GOT3 (cell line): ENCODE results near the gene SLC9A3.
"Not testable (repeated sequence)": the region's sequence is repeated elsewhere in the genome, so short reads cannot be mapped to it uniquely, and the experiment has no call there.

Experiments used
- DNase-seq: peaks from one replicate; lab custom pipeline; 2025; ENCODE audit warnings: mixed read lengths; lab: John Stamatoyannopoulos, UW

Gene SLC9A3

DNA sequence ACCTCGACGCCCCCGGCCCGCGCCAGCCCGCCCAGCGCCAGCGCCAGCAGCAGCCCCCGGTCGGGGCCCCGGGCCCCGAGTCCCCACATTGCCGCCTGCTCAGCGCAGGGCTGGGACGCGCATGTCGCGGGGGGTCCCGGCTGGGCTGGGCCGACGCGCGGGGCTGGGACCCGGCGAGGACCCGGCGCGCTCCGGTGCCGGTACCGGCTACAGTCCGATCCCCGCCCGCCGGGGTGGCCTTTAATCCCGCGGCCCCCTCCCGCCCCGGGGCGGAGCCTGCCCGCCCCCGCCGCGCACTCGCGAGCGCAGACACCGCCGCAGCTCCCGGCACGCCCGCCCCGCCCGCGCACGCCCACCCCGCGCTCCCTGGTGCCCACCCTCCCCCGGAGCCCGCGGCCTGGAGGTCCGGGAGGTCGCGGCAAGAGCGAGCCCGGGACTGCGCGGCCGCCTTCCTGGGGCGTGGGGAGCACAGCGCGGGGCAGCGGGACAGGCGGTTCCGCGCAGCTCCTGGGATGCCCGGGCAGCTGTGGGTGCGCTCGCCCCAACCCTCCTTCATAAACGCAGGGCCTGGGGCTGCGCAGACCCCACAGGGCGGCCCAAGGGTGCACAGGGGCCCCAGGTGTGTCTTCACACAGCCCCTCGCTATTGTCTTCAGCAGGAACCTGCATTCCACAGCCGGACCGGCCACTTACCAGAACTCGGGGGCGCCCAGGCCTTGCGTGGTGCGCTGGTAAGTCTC, at the start of gene SLC9A3:
Gene SLC9A3 (minus strand): TSS at position 216 of the 739 bp plus-strand sequence.
- no peak for DNase-seq

DNA sequence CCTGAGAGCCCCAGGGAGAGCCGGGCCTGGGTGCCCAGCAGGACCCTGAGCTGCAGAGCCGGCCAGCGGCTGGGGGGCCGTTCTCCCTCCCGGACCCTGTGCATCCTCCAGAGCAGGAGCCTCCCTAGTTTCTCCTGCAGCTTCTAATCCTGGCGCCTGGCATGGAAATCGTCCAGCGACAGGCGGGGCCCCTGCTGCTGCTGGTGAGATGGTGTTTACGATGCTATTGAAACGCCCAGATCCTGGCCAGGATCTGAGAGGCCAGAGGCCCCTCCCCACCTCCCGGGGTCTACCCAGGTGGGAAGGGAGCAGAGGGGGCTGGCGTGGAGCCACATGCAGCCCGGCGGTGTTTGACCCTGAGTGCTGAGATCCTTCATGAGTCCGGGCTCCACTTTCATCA, 49.7 kb upstream of the SLC9A3 start:
- no peak for DNase-seq

DNA sequence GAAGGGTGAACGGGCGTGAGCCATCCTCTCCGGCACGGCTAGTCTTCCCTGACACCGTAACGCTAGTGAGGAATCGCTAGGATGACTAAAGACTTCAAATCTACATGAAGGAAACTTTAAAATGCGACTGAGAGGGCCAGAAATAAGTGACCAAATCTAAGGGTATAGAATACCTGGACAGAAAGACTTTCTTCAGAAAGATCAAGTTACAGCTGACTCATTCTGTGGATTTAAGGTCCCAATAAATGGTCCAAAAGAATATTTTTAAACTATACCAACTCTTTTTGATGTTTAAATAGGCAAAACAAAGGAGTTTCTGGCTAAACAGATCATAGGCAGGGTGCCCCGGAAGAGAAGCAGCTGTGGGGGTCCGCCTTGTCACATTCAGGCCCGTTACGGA, 49.0 kb upstream of the SLC9A3 start:
- DNase-seq: no peak

DNA sequence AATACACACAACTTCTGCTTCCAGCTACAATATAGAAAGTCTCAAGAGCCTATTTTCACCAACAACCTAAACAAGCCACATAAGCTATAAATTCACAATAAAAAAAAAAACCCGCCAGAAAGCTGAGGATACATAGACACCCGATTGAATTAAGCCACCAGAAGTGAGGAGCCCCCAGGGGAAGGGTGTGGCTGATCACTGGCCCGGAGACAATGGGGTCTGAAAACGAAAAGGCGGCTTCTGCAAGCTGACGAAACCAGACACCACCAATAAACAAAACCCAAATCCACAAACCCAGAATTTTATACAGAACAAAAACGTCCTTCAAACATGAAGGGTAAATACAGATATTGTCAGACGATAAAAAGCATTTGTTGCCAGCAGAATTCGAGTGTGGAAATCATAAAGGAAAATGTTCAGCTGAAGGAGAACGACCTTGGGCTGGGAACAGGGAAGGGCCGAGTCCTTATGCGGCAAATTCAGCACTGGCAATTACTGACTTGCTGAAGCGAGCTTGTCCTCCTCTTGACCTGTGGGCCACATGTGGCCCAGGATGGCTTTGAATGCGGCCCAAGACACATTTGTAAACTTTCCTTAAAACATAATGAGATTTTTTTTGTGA, 48.3 kb upstream of the SLC9A3 start:
- DNase-seq: no peak

DNA sequence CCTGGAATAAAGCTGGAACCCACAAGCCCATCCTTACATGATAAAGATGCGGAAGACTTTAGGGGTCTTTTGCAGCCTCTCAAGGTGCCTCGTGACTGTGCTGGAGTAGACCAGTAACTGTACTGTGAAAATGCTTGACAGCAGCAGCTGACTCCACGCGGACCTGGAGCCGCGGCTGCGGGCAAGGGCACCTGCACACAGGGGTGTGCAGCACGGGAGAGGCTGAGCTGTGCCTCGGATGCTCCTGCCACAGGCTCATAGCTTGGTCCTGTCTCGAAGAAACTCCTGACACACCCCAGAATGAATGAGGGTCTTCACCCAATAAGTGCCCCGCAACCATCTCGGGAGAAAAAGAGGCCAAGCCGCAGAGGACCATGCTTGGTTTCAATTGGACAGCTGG, 47.5 kb upstream of the SLC9A3 start:
- DNase-seq: no peak

DNA sequence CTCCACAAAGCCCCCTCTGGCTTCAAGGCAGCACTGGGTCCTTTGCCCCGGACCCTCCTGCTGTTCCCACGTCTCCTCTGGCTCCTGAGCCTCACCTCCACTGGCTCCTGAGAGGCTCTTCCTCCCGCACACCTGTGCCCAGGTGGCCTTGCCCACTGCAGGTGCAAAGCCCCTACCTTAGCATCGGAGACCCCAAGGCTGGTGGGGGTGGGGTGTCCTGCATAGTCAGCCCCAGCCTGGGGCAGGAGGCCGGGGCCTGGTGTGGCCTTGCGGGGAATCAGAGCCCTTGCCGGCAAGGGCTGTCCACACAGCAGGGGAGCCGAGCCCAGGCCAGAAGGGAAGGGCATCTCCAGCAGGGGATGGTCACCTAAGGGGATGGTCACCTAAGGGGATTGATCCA, 46.6 kb upstream of the SLC9A3 start:
- DNase-seq: no peak

DNA sequence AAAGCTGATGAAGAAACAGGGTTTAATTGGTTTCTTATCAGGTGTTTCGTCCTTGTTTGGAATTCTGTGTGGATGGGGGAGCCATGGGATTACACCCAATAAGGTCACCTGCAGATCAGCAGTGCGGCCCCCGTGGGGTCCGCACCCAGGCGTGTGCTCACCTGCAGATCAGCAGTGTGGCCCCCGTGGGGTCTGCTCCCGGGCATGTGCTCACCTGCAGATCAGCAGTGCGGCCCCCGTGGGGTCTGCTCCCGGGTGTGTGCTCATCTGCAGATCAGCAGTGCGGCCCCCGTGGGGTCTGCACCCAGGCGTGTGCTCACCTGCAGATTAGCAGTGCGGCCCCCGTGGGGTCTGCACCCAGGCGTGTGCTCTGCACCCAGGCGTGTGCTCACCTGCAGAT, 46.2 kb upstream of the SLC9A3 start:
- DNase-seq: no peak

DNA sequence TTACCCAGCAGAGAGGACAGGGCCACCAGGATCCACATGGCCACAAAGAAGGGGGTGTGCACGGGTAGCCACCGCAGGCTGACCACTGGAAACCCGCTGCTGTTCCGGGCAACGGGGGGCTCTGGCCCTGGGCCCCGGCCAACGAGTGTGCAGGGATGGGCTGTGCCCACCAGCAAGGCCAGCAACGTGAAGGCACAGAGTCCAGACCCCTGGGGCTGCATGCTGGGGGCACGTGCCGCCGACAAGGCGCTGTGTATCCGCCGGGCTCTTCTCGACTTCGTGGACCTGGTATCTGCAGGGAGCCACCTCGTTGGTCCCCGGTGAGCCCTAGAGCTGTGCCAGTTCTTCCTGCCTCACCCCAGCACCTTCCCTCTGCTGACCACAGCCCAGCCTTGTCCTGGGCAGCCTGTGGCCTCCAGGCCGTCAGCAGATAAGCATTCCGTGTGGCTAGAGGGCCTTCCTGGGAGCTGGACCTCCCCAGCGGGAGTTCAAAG, 45.7 kb upstream of the SLC9A3 start:
- no peak for DNase-seq

DNA sequence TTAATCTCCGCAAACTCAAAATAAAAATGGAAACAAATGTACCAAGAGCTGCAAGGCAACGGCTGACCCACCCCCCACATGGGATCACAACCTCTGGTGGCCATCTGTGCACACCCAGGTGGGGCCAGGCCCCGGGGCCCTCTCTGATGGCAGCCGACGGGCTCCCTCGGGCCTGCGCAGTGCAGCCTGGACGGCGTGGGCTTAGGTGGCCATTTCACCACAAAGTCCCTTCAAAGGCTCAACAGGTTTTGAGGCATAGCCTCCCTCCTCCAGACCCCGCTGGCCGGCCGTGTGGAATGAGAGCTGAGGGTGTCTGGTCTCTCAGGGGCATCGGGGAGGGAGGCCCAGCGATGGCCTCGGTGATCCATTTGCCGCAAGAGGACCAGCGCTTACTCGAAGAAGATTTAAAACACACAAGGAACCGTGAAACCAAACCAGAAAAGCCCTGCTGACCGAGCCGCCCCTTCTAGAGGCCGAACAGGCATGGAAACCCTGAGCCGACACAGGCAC, 45.2 kb upstream of the SLC9A3 start:
- no peak for DNase-seq

DNA sequence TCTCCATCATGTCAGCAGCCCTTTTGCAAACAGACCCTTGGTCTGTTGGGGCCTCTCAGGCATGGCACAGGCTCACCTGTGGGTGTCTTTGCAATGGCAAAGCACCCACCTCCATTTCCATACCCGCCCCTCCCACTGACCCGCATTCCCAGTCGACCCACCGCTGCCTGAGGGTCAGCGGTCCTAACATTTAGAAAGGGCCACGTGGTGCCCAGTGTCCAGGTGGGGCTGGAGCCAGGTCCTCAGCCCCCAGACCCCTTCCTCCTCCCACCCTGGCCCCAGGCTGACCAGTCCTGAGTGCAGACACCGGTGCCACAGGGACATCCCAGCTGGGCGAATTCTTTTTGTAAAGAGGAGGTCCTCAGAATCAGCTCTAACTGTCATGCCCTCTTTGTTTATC, 44.6 kb upstream of the SLC9A3 start:
- DNase-seq: no peak

DNA sequence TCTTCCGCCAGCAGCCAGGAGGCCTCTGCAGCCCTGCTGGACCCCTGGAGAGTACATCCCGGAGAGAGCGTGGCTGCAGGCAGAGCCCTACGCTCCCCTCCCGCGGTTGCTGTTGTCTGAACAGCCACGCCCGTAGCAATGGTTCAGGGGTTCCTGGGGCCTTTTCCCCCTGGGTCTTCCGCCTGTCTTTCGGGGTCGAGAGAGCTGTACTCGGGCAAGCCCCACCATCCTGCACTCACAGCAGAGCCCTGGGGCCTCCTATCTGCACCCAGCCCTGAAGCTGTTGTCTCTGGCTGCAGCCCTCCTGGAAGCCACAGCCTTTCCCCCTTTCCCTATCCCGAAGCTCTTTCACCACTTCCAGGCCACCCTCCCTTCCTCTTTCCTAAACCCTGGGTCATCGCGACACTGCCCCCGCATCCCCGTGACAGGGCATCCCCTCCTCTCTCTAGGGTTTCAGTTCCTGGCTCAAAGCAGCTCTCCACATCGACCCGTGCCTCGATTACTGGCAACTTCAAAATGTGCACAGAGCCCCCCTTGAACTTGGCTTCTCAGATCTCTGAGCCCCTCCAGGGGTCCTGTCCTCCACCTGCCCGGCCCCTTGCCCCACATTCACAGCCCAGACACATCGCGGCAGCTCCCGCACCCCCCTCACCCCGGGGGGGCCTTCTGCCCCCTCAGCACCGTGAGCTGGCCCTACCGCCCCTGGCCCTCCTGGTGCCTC, 44.0 kb upstream of the SLC9A3 start:
- DNase-seq: no peak

DNA sequence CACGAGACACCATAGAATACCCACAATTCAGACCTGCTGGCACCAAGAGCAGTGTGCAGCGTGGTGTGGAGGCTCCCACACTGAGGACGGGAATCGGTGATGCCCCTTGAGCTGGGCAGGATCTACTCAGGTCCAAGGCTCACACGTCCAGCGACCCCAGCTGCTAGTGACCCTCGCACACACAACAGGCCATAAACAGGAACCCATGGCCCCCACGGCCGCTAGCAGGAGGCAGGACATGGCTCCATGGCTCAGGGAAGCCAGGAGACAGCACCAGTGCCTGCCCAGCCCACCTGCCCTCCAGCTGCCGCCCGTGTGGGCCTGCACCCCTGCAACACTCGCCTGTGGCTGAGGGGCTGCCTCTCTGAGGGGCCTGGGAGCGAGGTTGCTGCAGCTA, 43.4 kb upstream of the SLC9A3 start:
- no peak for DNase-seq

DNA sequence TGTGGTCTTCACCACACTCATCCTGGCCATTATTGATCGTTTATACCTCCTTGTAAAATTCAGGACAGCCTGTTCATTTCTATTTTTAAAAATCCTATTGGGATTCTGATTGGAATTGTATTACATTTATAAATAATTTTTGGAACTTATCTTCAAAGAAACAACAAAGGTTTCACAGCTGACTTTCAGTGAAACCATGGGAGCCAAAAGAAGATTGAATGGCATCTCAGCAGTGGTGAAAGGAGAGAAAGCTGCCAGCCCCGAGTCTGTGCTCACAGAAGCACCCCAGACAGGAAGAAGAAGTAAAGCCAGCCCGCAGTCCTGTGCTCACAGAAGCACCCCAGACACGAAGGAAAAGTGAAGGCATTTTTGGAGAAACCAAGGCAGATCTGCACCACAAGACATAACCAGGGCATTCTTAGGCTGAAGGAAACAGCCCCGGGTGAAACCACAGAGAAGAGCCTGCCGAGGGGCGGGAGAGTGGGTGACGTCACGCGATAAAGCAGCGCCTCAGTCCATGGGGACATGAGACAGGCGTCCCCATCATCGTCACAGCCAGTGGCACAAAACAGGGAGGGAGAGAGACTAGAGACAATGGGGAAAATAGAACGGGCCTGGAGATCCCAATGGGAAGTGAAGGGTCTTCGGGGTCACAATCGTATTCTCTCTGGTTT, 42.5 kb upstream of the SLC9A3 start:
- no peak for DNase-seq

DNA sequence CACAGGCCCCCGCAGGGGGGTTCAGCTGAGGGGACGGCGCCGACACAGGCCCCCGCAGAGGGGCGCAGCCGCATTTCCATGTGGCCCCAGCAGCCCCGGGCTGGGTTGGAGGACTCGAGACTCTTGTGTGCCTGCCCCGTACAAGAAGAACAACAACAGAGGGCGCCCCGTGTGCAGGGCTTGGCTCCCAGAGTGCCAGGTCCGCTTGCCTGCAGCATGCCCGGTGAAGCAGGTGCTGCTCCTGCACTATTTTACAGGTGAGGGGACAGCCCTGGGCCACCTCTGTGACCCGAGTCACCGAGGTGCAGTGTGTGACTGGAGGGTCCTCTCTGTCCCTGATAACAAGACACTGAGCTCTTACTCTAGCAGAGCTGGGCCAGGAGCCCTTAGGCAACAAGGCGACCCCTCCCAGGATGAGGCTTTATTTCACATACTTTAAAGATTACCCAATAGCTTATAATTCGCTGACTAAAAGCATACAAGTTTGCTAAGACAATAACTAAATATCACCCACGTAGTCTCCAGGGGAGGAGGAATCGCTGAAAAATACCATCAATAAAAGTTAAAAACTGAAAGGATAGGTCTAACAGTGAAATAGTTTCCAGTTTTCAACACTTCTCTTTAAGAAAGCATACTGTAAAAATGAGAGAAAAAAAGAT, 41.7 kb upstream of the SLC9A3 start:
- no peak for DNase-seq

DNA sequence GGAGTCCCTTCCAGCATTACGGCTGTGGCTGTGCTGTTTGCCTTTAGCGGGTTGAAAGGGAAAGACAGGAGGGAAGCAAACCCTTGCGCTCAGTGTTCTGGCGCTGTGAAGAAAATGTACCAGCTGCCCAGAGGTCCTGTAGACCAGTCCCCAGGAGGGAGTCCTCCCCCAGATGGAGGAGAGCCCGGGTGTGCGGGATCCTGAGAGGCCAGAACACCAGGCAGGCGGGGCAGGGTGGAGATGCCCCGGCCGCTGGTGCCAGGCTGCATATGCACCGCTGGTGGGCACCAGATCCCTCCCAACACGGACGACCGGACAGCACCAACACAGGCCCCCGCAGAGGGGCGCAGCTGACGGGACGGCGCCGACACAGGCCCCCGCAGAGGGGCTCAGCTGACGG, 37.2 kb upstream of the SLC9A3 start:
- DNase-seq: no peak

DNA sequence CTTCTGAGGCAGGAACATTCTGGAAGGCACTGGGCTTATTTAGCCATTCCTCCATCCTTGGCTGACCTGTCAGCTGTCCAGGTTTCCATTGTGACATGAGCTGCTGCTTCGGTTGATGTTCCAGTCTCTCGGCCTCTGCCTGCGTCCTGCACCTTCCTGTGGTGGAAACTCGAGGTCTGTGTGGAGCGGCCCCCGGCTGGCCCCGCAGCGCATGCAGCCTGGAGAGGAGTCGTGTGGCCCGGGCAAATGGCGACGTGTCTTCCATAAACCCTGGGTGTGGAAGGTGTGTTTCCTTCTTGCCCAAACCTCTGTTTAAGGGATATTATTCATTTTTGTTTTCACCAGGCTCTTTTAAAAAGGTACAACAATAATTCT, 36.5 kb upstream of the SLC9A3 start:
- no peak for DNase-seq

DNA sequence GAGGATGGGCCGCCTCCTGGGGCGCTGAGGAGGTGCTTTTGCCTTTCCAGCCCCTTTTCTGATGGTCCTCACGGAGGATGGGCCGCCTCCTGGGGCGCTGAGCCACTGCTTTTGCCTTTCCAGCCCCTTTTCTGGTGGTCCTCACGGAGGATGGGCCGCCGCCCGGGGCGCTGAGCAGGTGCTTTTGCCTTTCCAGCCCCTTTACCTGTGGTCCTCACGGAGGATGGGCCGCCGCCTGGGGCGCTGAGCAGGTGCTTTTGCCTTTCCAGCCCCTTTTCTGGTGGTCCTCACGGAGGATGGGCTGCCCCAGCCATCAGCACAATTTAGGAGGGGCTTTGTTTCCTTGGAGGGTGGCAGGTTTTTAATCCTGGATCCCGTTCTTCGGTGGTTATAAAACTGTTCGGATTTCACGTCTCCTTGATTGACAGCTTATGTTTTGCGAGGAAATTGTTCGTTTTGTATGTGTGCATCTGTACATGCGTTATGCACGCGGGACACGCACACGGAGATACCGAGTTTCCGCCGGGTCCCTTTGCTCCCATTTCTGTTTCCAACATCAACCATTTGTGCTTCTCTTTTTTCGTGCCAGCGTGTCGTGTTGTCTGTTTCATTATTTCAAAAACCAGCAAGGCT, 34.7 kb upstream of the SLC9A3 start:
- DNase-seq: no peak

DNA sequence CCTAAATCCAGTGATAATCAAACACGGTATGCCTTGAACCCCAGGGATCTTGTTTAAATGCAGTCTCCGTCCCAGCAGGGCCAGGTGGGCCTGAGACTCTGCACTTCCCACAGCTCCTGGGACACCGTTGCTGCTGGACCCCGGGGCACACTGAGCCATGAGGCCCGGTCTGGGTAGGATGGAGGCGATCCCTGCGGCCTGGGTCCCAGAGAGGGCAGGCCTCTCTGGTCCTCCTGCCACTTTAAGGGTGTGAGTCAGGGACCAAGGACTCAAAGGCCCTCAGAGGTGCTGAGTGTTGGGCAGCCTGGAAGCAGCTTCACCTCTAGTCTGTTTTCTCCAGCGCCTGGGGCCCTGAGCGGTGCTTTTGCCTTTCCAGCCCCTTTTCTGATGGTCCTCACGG, 34.1 kb upstream of the SLC9A3 start:
- no peak for DNase-seq

DNA sequence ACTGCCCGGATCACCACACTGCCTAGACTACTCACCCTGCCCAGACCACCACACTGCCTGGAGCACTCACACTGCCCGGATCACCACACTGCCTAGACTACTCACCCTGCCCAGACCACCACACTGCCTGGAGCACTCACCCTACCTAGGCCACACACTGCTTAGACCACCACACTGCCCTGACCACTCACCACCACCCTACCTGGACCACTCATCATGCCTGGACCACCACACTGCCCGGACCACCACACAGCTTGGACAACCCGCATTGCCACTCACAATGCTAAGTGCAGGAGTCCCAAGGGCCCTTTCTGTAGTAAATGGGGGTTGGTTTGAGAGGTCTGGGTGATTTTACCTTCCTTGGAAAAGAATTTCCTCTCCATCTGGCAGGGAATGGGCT, 33.7 kb upstream of the SLC9A3 start:
- DNase-seq: not testable (repeated sequence)

DNA sequence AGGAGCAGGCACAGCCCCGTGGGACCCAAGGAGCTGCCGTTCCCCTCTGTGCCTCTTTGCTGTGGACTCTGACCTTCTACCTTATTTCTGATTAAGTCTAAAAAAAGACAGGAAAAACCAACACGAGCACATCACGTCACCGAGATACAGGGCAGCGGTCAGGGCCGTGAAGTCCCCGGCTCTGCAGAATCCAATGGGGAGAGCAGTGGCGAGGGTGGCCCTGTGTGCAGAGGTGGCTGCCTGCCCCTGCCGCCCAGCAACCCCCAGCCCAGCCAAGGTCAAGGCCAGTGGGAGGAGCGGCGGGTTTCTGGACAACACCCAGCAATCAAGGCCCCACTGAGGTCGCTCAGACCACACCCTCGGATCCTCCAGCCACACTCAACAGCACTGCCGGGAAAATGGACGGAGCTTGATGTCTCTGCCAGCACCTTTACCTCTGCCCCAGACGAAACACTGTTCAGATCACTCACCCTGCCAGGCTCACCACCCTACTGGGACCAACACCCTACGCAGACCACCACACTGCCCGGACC, 32.7 kb upstream of the SLC9A3 start:
- DNase-seq: no peak

DNA sequence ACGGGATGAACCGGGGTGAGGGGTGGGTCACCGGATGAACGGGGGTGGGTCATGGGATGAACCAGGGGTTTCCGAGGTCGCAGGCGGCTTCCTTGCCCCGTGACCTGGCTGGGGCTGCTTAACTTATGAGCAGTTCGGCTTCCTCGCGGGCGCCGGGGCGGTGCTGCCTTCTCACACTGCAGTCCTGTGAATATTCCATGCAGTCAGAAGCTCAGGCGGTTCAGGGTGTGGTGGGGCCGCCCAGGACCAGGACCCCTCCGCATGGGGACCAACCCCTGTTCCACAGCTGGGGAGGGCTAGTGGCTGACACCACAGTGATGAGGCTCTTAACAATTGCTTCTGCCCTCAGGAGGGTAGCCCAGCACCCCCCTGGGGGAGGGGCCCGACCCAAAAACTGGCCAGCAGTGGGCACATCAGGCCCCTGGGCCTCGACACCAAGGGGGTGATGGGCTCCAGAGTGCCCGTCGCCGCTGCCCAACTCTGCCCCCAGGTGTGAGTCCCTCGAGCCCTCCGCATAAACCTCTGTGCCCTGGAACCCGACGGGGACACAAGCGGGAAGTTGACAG, 30.9 kb upstream of the SLC9A3 start:
- no peak for DNase-seq
